B cell (primary cell): ENCODE data around the gene RHOU. TPM values are rescaled to one million over a fixed set of nuclear protein-coding genes. Genes with fewer than 3 reads are reported as not detected.

Experiments used
- ATAC-seq: fragments of 200-7000 bp; cut with Tn5 transposase; one replicate; pipeline ENCODE4 v1.10.0; 2021; ENCODE audit warnings: low read depth, mild to moderate bottlenecking, moderate number of reproducible peaks, moderate library complexity
- CTCF ChIA-PET: fragments of 350-600 bp; sonication (Branson Sonifier 250); formaldehyde crosslinking; loops from one replicate; lab custom pipeline; 2021; ENCODE audit warnings: antibody characterized with exemption, inconsistent platforms; lab: Charles Lee
- POLR2A ChIA-PET: fragments of 350-600 bp; sonication (Branson Sonifier 250); formaldehyde crosslinking; loops from one replicate; lab custom pipeline; 2021; ENCODE audit warnings: antibody characterized with exemption; lab: Charles Lee
- DNase-seq: peaks from one replicate; pipeline ENCODE4 v3.0.0; 2013
- H2AFZ ChIP-seq: 2 replicates; pipeline ENCODE4 v1.6.1; 2012; ENCODE audit warnings: mild to moderate bottlenecking, low read depth, low read length; ENCODE audit not compliant: insufficient read depth, poor library complexity, severe bottlenecking
- H3K27ac ChIP-seq, 2 donors: 1 replicate in 1 of 2; 2 replicates in 1 of 2; pipeline ENCODE4 v1.5.1; 2012 to 2013; ENCODE audit warnings: low read length in 2 of 2, mild to moderate bottlenecking in 2 of 2, moderate library complexity in 1 of 2
- H3K27me3 ChIP-seq, 4 experiments: fragments of 200-600 bp in 1 of 4; sonication (generic) in 1 of 4; replicated peaks in 1 of 4; 1 replicate in 2 of 4; 2 replicates in 2 of 4; pipeline versions ENCODE4 v1.6.1 to v1.7.0; 2013 to 2016; ENCODE audit warnings: low read length in 3 of 4, mild to moderate bottlenecking in 2 of 4, mixed read lengths in 1 of 4, moderate library complexity in 1 of 4; ENCODE audit not compliant: insufficient read depth in 4 of 4, control insufficient read depth in 3 of 4; ENCODE audit errors: control extremely low read depth in 1 of 4
- H3K36me3 ChIP-seq, 2 experiments: replicated peaks in 1 of 2; 1 replicate in 1 of 2; 2 replicates in 1 of 2; pipeline versions ENCODE4 v1.6.1 to v1.7.1; 2013; ENCODE audit warnings: low read length in 1 of 2; ENCODE audit not compliant: insufficient read depth in 2 of 2, control insufficient read depth in 1 of 2; ENCODE audit errors: control extremely low read depth in 1 of 2, extremely low read depth in 1 of 2
- H3K4me1 ChIP-seq, 2 donors: fragments of 200-600 bp in 1 of 2; sonication (generic) in 1 of 2; 1 replicate in 1 of 2; 2 replicates in 1 of 2; pipeline versions ENCODE4 v1.5.1 to v1.6.1; 2013 to 2017; ENCODE audit warnings: low read length in 2 of 2; ENCODE audit not compliant: control insufficient read depth in 2 of 2, insufficient read depth in 2 of 2
- H3K4me2 ChIP-seq: replicated peaks from 2 replicates; pipeline ENCODE3; 2012; ENCODE audit warnings: mild to moderate bottlenecking, low read depth, low read length; ENCODE audit not compliant: poor library complexity, severe bottlenecking
- H3K4me3 ChIP-seq, 5 experiments: fragments of 200-600 bp in 1 of 5; sonication (generic) in 1 of 5; 1 replicate in 3 of 5; 2 replicates in 2 of 5; pipeline versions ENCODE4 v1.5.1 to v1.7.0; 2011 to 2016; ENCODE audit warnings: low read length in 4 of 5, mild to moderate bottlenecking in 4 of 5, low read depth in 2 of 5, control low read depth in 1 of 5, moderate library complexity in 1 of 5; ENCODE audit not compliant: insufficient read depth in 1 of 5; ENCODE audit errors: control extremely low read depth in 1 of 5, extremely low read depth in 1 of 5
- H3K79me2 ChIP-seq: fragments of 200-600 bp; sonication (generic); one replicate; pipeline ENCODE4 v1.6.0; 2016; ENCODE audit warnings: low read length; ENCODE audit not compliant: control insufficient read depth, insufficient read depth
- H3K9ac ChIP-seq: fragments of 200-600 bp; sonication (generic); 2 replicates; pipeline ENCODE4 v1.6.1; 2017; ENCODE audit warnings: mild to moderate bottlenecking, low read length, moderate library complexity
- H3K9me3 ChIP-seq, 3 donors: one replicate each; pipeline versions ENCODE4 v1.6.1 to v1.7.1; 2013; ENCODE audit warnings: low read length in 2 of 3; ENCODE audit not compliant: control insufficient read depth in 2 of 3, insufficient read depth in 1 of 3; ENCODE audit errors: control extremely low read depth in 1 of 3
- H4K20me1 ChIP-seq: 2 replicates; pipeline ENCODE4 v1.6.0; 2012; ENCODE audit warnings: mild to moderate bottlenecking, low read length; ENCODE audit not compliant: insufficient read depth, control insufficient read depth, poor library complexity, severe bottlenecking
- H3K27ac Mint-ChIP-seq: one replicate; pipeline ENCODE4 v1.8.0; 2021; ENCODE audit warnings: mixed read lengths
- H3K27me3 Mint-ChIP-seq: one replicate; pipeline ENCODE4 v1.8.0; 2021; ENCODE audit warnings: mixed read lengths
- H3K4me1 Mint-ChIP-seq: one replicate; pipeline ENCODE4 v1.8.0; 2021; ENCODE audit warnings: mixed read lengths
- H3K4me3 Mint-ChIP-seq: one replicate; pipeline ENCODE4 v1.8.0; 2021; ENCODE audit warnings: mixed read lengths
- H3K9me3 Mint-ChIP-seq: one replicate; pipeline ENCODE4 v1.8.0; 2022; ENCODE audit warnings: mixed read lengths; ENCODE audit not compliant: insufficient read depth
- CTCF ChIP-seq: fragments of 200-600 bp; IDR thresholded peaks from one replicate; pipeline ENCODE4 v1.8.0; 2022; ENCODE audit warnings: antibody characterized with exemption, mild to moderate bottlenecking
- EZH2 ChIP-seq: IDR thresholded peaks from 2 replicates; pipeline ENCODE4 v1.6.1; 2012; ENCODE audit warnings: borderline replicate concordance, low read depth, mild to moderate bottlenecking, moderate library complexity, low read length; ENCODE audit not compliant: insufficient read depth, poor library complexity, severe bottlenecking
- WGBS: methylation state at CpG from one replicate; pipeline ENCODE4 v1.1.5; 2013; ENCODE audit warnings: missing lambda C conversion rate; ENCODE audit not compliant: insufficient coverage; 5-methylcytosine and 5-hydroxymethylcytosine counted together
- intact Hi-C: fragments of 100-400 bp; cut with micrococcal nuclease; formaldehyde crosslinking; loops from one replicate; pipeline ENCODE4 v1.10.0; 2022
- polyA plus RNA-seq: library from polyadenylated mRNA; depleted of rRNA; stranded (reverse); fragments of >200 nt; gene quantifications from 2 replicates; pipeline ENCODE4 v1.2.3, GENCODE V29; 2012
- total RNA-seq, 2 donors: library from RNA; stranded (reverse); fragments of 120-200 nt in 1 of 2; gene quantifications; 1 replicate in 1 of 2; 2 replicates in 1 of 2; pipeline versions ENCODE4 v1.2.3 to v1.2.4, GENCODE V29; 2013 to 2022

Gene RHOU
- total and polyA plus RNA-seq, 2 donors (not counting 1 experiment from before 2014, with no cell fraction given): 0.12 TPM; not detected in 1

GRCh38 chr1:228737601-228738041 is 2.3 kb downstream of the RHOU start:
- Histone ChIP-seq H3K27me3 (peaks cover 0 to 23% (median 12%) of the 10 kb centered on the region in 4 experiments), H3K9ac (no peak overlapping the region), H3K4me1 (peaks cover 13% of the 10 kb centered on the region in 2 donors), H4K20me1 (no peaks in the 10 kb centered on the region), H2AFZ (no peak overlapping the region), H3K4me2 (no peak overlapping the region), H3K36me3 (no peaks in the 10 kb centered on the region), H3K4me3 (no peak overlapping the region), H3K79me2 (no peaks in the 10 kb centered on the region), H3K9me3 (no peaks in the 10 kb centered on the region), H3K27ac (no peak overlapping the region)
- ChIA-PET CTCF (no interaction called here), POLR2A (no interaction called here)
- H3K4me1 Mint-ChIP-seq: peaks cover 8% of the 10 kb centered on the region
- H3K4me3 Mint-ChIP-seq: no peak overlapping the region
- H3K27ac Mint-ChIP-seq: no peak overlapping the region
- ATAC-seq (no peak), DNase-seq (no peak)
- TF ChIP-seq EZH2: no peak
- TF ChIP-seq CTCF: no peak
- intact Hi-C loops: no loop called here
- peaks cover 63% of the 10 kb centered on the region for H3K27me3 Mint-ChIP-seq
- H3K9me3 Mint-ChIP-seq: no peaks in the 10 kb centered on the region
- WGBS: 95% methylated on average over 6 of the region's 8 CpGs

- ChIA-PET POLR2A (no interaction called here), CTCF (no interaction called here)
- no peak for ATAC-seq
- Histone ChIP-seq H3K9me3 (no peaks in the 10 kb centered on the region), H4K20me1 (no peaks in the 10 kb centered on the region), H2AFZ (no peak overlapping the region), H3K79me2 (no peaks in the 10 kb centered on the region), H3K4me2 (no peak overlapping the region), H3K4me3 (no peak overlapping the region), H3K9ac (no peak overlapping the region), H3K27me3 (peaks cover 0 to 15% (median 5%) of the 10 kb centered on the region in 4 experiments), H3K36me3 (no peaks in the 10 kb centered on the region), H3K27ac (no peak overlapping the region), H3K4me1 (peaks cover 9% of the 10 kb centered on the region in 2 donors)
- 86% methylated on average over 3 of the region's 4 CpGs for WGBS
- intact Hi-C loops: no loop called here
- Mint-ChIP-seq H3K27ac (no peak overlapping the region), H3K27me3 (peaks cover 52% of the 10 kb centered on the region), H3K4me1 (peaks cover 4% of the 10 kb centered on the region), H3K9me3 (no peaks in the 10 kb centered on the region), H3K4me3 (no peak overlapping the region)
- DNase-seq: no peak
- TF ChIP-seq CTCF: no peak
- TF ChIP-seq EZH2: no peak
Observed at GRCh38 chr1:228739826-228740225, 4.5 kb downstream of the RHOU start.
